ENCODE measurements around the gene FHAD1. TPM values are rescaled to one million over a fixed set of nuclear protein-coding genes. Genes with fewer than 3 reads are reported as not detected.
"Not testable (repeated sequence)": the region's sequence is repeated elsewhere in the genome, so short reads cannot be mapped to it uniquely, and the experiment has no call there.

The FHAD1 gene
- total RNA-seq, 6 experiments from 2014 or later = 0.06 to 0.53 (median 0.12) TPM; not detected in 3

DNA sequence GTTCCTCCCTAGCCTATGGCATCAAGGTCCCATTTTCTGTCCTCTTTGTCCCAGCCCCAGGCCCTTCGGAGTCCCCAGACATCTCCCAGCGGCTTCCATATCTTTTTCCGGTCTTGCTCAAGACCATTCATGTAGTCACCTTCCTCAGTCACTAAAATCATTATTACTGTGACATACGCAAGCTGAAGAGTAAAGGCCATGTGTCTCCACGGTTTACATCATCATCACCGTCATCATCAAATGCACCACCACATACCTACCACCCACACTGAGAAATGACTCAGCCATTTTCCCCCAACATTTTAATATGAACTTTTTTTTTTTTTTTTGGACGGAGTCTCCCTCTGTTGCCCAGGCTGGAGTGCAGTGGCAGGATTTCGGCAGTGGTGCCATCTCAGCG lies 43.4 kb downstream of the FHAD1 start:
- ATAC-seq (no peak), DNase-seq (no peak)
- TF ChIP-seq POLR2A (IDR thresholded peaks at IDR 0.05) = no peak
- TF ChIP-seq, protein P1, sequence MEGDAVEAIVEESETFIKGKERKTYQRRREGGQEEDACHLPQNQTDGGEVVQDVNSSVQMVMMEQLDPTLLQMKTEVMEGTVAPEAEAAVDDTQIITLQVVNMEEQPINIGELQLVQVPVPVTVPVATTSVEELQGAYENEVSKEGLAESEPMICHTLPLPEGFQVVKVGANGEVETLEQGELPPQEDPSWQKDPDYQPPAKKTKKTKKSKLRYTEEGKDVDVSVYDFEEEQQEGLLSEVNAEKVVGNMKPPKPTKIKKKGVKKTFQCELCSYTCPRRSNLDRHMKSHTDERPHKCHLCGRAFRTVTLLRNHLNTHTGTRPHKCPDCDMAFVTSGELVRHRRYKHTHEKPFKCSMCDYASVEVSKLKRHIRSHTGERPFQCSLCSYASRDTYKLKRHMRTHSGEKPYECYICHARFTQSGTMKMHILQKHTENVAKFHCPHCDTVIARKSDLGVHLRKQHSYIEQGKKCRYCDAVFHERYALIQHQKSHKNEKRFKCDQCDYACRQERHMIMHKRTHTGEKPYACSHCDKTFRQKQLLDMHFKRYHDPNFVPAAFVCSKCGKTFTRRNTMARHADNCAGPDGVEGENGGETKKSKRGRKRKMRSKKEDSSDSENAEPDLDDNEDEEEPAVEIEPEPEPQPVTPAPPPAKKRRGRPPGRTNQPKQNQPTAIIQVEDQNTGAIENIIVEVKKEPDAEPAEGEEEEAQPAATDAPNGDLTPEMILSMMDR (IDR thresholded peaks at IDR 0.05) = no peak
- Histone ChIP-seq H3K9me3 (no peaks in the 10 kb centered on the region), H3K36me3 (no peaks in the 10 kb centered on the region), H3K4me3 (no peak overlapping the region), H3K4me1 (no peaks in the 10 kb centered on the region), H3K27ac (no peak overlapping the region), H3K27me3 (no peaks in the 10 kb centered on the region)
- intact Hi-C loops (cut with DNase I) = no loop called here
- 83% methylated on average over 9 of the region's 9 CpGs for WGBS (ENCODE audit: insufficient coverage, low coverage, low lambda C conversion rate, missing lambda C conversion rate)

DNA sequence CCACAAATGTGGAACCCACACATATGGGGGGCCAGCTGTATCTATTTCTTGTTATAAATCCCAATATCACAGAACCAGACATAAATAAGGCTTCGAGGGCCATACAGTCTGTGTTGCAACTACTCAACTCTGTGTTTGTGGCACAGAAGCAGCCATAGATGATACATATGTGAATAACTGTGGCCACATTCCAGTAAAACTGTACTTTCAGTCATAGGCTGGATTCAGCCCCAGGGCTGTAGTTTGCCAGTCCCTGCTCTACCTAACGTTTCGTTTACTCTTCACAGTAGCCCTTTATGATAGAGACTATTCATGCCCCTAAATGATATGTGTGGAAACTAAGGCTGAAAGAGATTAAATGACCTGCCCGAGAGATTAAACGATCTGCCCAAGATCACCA lies 48.7 kb downstream of the FHAD1 start:
- TF ChIP-seq POLR2A (IDR thresholded peaks at IDR 0.05) = no peak
- TF ChIP-seq, protein P1 (IDR thresholded peaks at IDR 0.05) = no peak

DNA sequence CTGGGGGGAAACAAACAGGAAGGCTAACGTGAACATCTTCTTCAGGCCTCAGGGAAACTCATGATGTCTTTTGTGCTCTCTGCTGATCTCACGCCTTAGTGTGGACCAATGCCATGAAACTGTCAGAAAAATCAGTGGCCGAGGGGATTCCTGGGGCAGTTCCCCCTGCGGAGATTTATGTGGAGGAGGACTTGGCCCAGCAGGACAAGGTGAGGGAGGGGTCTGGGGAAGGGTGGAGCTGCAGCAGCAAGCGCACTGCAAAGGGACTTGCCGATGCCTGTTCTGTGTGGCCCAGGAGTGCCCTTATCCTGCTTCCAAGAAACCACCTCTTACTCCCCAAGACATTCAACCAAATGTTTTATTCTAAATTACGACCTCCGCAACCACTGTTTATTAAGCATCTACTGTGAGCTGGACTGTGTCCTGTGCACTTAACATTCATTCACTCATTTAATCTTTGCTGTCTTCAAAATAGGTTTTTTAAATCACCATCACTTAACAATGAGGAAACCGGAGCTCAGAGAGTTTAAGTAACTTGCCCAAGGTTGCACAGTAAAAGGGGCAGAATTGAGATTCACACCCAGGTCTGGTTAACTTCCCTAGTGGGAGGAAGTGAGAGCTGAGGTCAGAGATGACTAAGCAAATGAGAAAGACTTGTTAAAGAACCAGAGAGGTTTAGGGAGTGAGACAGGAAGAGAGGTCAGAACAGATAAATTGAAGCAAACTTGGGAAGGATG lies 49.7 kb downstream of the FHAD1 start:
- H3K4me3 ChIP-seq = no peak overlapping the region
- H3K4me1 ChIP-seq = no peaks in the 10 kb centered on the region
- no peak overlapping the region for H3K27ac ChIP-seq
- WGBS (ENCODE audit: insufficient coverage, low coverage, low lambda C conversion rate, missing lambda C conversion rate) = 77% methylated on average over 5 of the region's 9 CpGs
- H3K27me3 ChIP-seq = no peaks in the 10 kb centered on the region
- no peaks in the 10 kb centered on the region for H3K9me3 ChIP-seq
- DNase-seq = no peak
- intact Hi-C loops (cut with DNase I) = no loop called here
- no peak for ATAC-seq
- TF ChIP-seq, protein P1 (IDR thresholded peaks at IDR 0.05) = no peak
- no peak for TF ChIP-seq POLR2A (IDR thresholded peaks at IDR 0.05)
- H3K36me3 ChIP-seq = no peaks in the 10 kb centered on the region

More for the DNA sequence above, 48.7 kb downstream of the FHAD1 start:
- DNase-seq (no peak), ATAC-seq (no peak)
- 71% methylated on average over 5 of the region's 5 CpGs for WGBS (ENCODE audit: insufficient coverage, low coverage, low lambda C conversion rate, missing lambda C conversion rate)
- intact Hi-C loops (cut with DNase I) = no loop called here
- H3K27ac ChIP-seq = no peak overlapping the region
- no peaks in the 10 kb centered on the region for H3K4me1 ChIP-seq
- no peaks in the 10 kb centered on the region for H3K9me3 ChIP-seq
- no peak overlapping the region for H3K4me3 ChIP-seq
- H3K27me3 ChIP-seq = no peaks in the 10 kb centered on the region
- no peaks in the 10 kb centered on the region for H3K36me3 ChIP-seq

DNA sequence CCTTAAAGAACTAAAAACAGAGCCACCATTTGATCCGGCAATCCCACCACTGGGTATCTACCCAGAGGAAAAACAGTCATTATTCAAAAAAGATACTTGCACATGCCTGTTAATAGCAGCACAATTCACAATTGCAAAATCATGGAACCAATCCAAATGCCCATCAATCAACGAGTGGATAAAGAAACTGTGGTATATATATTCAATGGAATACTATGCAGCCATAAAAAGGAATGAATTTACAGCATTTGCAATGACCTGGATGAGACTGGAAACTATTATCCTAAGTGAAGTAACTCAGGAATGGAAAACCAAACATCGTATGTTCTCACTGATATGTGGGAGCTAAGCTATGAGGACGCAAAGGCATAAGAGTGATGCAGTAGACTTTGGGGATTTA lies 51.0 kb downstream of the FHAD1 start:
- 82% methylated on average over 4 of the region's 4 CpGs for WGBS (ENCODE audit: insufficient coverage, low coverage, low lambda C conversion rate, missing lambda C conversion rate)
- H3K27ac ChIP-seq = not testable (repeated sequence)

DNA sequence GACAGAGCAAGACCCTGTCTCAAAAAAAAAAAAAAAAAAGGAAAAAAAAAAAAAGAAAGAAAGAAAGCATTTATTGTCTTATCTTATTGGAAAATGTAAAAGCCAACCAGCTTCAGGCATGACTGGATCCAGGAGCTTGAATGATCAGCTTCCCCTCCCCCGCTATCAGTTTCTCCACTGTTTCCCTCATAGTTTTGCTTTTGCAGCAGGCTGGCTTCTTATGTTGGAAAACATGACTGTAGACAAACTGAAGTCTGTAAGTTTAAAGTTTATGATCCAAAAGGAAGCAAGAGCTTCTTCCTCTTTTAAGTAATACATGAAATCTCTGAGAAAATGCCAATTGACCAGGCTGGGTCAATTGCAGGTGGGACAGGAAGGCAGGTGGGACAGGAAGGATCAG lies 52.2 kb downstream of the FHAD1 start:
- 62% methylated on average over 1 of the region's 1 CpG for WGBS (ENCODE audit: insufficient coverage, low coverage, low lambda C conversion rate, missing lambda C conversion rate)
- no peaks in the 10 kb centered on the region for H3K4me1 ChIP-seq
- intact Hi-C loops (cut with DNase I) = no loop called here
- ATAC-seq (no peak), DNase-seq (no peak)
- H3K4me3 ChIP-seq = no peak overlapping the region
- TF ChIP-seq, protein P1 (IDR thresholded peaks at IDR 0.05) = no peak
- H3K36me3 ChIP-seq = no peaks in the 10 kb centered on the region
- no peaks in the 10 kb centered on the region for H3K9me3 ChIP-seq
- H3K27me3 ChIP-seq = no peaks in the 10 kb centered on the region
- H3K27ac ChIP-seq = no peak overlapping the region

More for the DNA sequence above, 51.0 kb downstream of the FHAD1 start:
- H3K36me3 ChIP-seq; DNase-seq; H3K4me1 ChIP-seq; H3K9me3 ChIP-seq; H3K4me3 ChIP-seq; ATAC-seq; H3K27me3 ChIP-seq; intact Hi-C loops (cut with DNase I): not testable (repeated sequence)

All from right lobe of liver (tissue), 6 donors.